Measurements from ENCODE around the gene MAIP1.

The MAIP1 gene

DNA sequence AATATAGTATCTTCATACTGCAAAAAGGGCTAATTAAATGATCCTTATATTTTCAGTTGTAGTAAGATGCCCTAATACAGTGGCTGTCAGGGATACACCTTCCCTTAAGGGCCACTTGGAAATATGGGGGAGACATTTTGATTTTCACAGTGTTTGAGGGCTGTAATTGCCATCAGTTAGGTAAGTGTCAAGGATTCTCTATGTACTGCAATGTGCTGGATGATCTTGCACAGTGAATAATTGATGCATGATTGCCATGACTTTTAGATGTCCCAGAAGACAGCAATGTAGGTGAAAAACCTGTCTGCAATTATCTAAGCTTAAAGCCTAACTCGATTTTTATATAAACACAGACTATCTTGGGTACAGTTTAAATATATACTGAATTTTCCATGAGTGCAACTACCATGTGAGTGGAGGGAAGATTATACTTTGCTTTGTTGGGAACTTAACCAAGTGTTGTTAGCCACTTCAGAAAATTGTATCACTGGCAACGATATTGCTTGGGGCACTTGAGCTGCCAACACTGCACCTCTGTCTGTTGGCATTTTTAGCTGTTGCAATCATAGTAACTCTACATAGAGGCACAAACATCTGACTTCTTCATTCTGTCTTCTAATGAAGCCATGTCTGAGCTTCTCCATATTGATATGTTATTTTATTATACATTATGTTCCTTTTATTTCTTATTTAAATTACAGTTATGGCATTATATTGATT, 45.2 kb downstream of the MAIP1 start:
- TF ChIP-seq EZH2phosphoT487 (IDR thresholded peaks at IDR 0.05; ENCODE audit: borderline replicate concordance, low read length) (no peak), CTCF (IDR thresholded peaks at IDR 0.05; ENCODE audit: low read depth, low read length, poor library complexity, severe bottlenecking) (no peak)
- Histone ChIP-seq H3K27ac (ENCODE audit: low read depth, low read length) (no peak overlapping the region), H3K4me3 (ENCODE audit: low read length) (no peak overlapping the region), H3F3A (ENCODE audit: control insufficient read depth, insufficient read depth) (no peaks in the 10 kb centered on the region), H3K9me2 (replicated peaks; ENCODE audit: control insufficient read depth, low read length) (no peaks in the 10 kb centered on the region), H3K27me3 (ENCODE audit: control insufficient read depth, low read length) (peaks cover 2% of the 10 kb centered on the region; the same call in 1 of the 2 replicates), H3K4me1 (ENCODE audit: control insufficient read depth, low read length) (no peaks in the 10 kb centered on the region), H3K36me3 (ENCODE audit: control insufficient read depth, low read length) (no peaks in the 10 kb centered on the region), H3K9me3 (ENCODE audit: control insufficient read depth, insufficient read depth, low read length) (no peaks in the 10 kb centered on the region), H4K20me1 (ENCODE audit: control insufficient read depth, insufficient read depth, low read depth, low read length) (no peaks in the 10 kb centered on the region), H3K4me2 (ENCODE audit: low read length) (no peak overlapping the region), H3K79me2 (ENCODE audit: control insufficient read depth, low read length) (no peaks in the 10 kb centered on the region)

DNA sequence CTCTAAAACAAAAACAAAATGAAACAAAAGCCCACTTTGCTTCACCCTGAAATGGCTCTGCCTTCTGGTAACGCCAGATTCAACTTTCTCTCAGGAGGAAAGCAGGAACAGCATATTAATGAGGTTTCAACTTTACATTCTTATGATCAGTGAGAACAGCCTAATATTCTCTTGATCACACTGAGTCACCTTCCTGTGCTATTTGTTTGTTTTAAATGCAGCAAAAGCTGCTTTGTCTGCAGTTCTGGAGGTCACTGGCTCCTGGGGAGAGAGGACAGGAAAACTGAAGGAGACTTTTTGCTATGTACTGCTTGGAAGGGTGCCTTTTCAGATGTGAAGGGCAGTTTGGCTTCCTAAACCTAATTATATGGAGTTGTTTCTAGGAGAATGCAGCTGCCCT, 48.1 kb downstream of the MAIP1 start:
- Histone ChIP-seq H3F3A (ENCODE audit: control insufficient read depth, insufficient read depth) (no peaks in the 10 kb centered on the region), H3K4me3 (ENCODE audit: low read length) (no peak overlapping the region), H3K4me2 (ENCODE audit: low read length) (no peak overlapping the region), H3K9me2 (replicated peaks; ENCODE audit: control insufficient read depth, low read length) (no peaks in the 10 kb centered on the region), H3K36me3 (ENCODE audit: control insufficient read depth, low read length) (no peaks in the 10 kb centered on the region), H3K27me3 (ENCODE audit: control insufficient read depth, low read length) (peaks cover 2% of the 10 kb centered on the region; the same call in 1 of the 2 replicates), H3K79me2 (ENCODE audit: control insufficient read depth, low read length) (no peaks in the 10 kb centered on the region), H3K4me1 (ENCODE audit: control insufficient read depth, low read length) (no peaks in the 10 kb centered on the region), H3K27ac (ENCODE audit: low read depth, low read length) (no peak overlapping the region), H4K20me1 (ENCODE audit: control insufficient read depth, insufficient read depth, low read depth, low read length) (no peaks in the 10 kb centered on the region), H3K9me3 (ENCODE audit: control insufficient read depth, insufficient read depth, low read length) (no peaks in the 10 kb centered on the region)
- TF ChIP-seq EZH2phosphoT487 (IDR thresholded peaks at IDR 0.05; ENCODE audit: borderline replicate concordance, low read length) (no peak), CTCF (IDR thresholded peaks at IDR 0.05; ENCODE audit: low read depth, low read length, poor library complexity, severe bottlenecking) (no peak)

DNA sequence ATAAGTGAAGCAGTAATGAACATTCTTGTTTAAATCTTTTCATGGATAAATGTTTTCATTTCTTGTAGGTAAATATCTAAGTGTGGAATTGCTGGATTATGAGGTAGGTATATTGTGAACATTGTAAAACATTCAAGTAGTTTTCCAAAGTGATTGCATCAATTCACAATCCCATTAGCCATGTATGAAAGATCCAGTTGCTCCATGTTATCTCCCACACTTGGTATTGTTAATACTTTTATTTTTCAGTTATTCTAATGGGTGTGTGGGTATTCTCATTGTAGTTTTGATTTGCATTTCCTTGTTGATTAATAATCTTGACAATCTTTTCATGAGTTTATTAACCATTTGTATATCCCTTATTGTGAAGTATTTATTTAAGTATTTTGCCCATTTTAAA, 50.3 kb downstream of the MAIP1 start:
- Histone ChIP-seq H3K27ac (ENCODE audit: low read depth, low read length) (no peak overlapping the region), H3K27me3 (ENCODE audit: control insufficient read depth, low read length) (peaks cover 2% of the 10 kb centered on the region; the same call in 1 of the 2 replicates), H3K4me3 (ENCODE audit: low read length) (no peak overlapping the region), H4K20me1 (ENCODE audit: control insufficient read depth, insufficient read depth, low read depth, low read length) (no peaks in the 10 kb centered on the region), H3K9me2 (replicated peaks; ENCODE audit: control insufficient read depth, low read length) (no peaks in the 10 kb centered on the region; the same call in 1 of the 2 replicates), H3K9me3 (ENCODE audit: control insufficient read depth, insufficient read depth, low read length) (no peaks in the 10 kb centered on the region), H3F3A (ENCODE audit: control insufficient read depth, insufficient read depth) (no peaks in the 10 kb centered on the region), H3K36me3 (ENCODE audit: control insufficient read depth, low read length) (no peaks in the 10 kb centered on the region), H3K4me2 (ENCODE audit: low read length) (no peak overlapping the region), H3K4me1 (ENCODE audit: control insufficient read depth, low read length) (no peaks in the 10 kb centered on the region), H3K79me2 (ENCODE audit: control insufficient read depth, low read length) (no peaks in the 10 kb centered on the region)
- TF ChIP-seq EZH2phosphoT487 (IDR thresholded peaks at IDR 0.05; ENCODE audit: borderline replicate concordance, low read length) (no peak), CTCF (IDR thresholded peaks at IDR 0.05; ENCODE audit: low read depth, low read length, poor library complexity, severe bottlenecking) (no peak)
